ENCODE measurements around the gene NRG3.

Gene NRG3

DNA sequence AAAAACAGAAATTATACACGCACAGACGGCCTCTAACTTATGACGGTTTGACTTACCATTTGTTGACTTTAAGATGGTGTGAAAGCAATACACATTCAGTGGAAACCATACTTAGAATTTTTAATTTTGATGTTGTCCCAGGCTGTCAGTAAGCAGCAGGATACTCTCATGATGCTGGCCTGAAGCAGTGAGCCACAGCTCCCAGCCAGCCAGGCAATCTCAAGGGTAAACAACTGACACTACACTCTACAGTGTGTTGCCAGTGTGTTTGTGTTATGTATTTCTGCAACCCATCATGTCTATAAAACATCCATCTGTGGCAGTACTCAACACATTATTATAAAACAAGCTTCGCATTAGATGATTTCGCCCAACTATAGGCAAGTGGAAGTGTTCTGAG lies 747.5 kb downstream of the NRG3 start:
- Histone ChIP-seq H3K27me3 (ENCODE audit: insufficient read depth, low read length) (no peaks in the 10 kb centered on the region), H3K9me3 (ENCODE audit: low read length) (0 out of 2 replicates have a peak, but pooled peaks cover 3% of the 10 kb centered on the region), H3K4me2 (ENCODE audit: low read length) (no peak overlapping the region), H3K27ac (ENCODE audit: low read depth, low read length, poor library complexity, severe bottlenecking) (no peak overlapping the region), H3K4me1 (ENCODE audit: insufficient read depth, low read length, severe bottlenecking) (peaks cover 42% of the 10 kb centered on the region), H3K79me2 (ENCODE audit: insufficient read depth, low read length) (peaks cover 22% of the 10 kb centered on the region; the same call in 1 of the 2 replicates), H3K9me2 (ENCODE audit: low read depth, low read length) (no peaks in the 10 kb centered on the region), H3K36me3 (ENCODE audit: insufficient read depth, low read length) (peaks cover 89% of the 10 kb centered on the region), H2AFZ (ENCODE audit: low read length) (no peak overlapping the region), H3F3A (ENCODE audit: insufficient read depth, low read length) (no peaks in the 10 kb centered on the region), H3K4me3 (ENCODE audit: low read depth, low read length, poor library complexity, severe bottlenecking) (no peak overlapping the region), H3K9ac (ENCODE audit: low read length) (no peak overlapping the region), H4K20me1 (ENCODE audit: insufficient read depth, low read length) (no peaks in the 10 kb centered on the region)
- no peak for TF ChIP-seq EZH2 (IDR thresholded peaks at IDR 0.05; ENCODE audit: borderline replicate concordance, low read length)
- TF ChIP-seq, protein P1, sequence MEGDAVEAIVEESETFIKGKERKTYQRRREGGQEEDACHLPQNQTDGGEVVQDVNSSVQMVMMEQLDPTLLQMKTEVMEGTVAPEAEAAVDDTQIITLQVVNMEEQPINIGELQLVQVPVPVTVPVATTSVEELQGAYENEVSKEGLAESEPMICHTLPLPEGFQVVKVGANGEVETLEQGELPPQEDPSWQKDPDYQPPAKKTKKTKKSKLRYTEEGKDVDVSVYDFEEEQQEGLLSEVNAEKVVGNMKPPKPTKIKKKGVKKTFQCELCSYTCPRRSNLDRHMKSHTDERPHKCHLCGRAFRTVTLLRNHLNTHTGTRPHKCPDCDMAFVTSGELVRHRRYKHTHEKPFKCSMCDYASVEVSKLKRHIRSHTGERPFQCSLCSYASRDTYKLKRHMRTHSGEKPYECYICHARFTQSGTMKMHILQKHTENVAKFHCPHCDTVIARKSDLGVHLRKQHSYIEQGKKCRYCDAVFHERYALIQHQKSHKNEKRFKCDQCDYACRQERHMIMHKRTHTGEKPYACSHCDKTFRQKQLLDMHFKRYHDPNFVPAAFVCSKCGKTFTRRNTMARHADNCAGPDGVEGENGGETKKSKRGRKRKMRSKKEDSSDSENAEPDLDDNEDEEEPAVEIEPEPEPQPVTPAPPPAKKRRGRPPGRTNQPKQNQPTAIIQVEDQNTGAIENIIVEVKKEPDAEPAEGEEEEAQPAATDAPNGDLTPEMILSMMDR (IDR thresholded peaks at IDR 0.05; ENCODE audit: low read length), result no peak

DNA sequence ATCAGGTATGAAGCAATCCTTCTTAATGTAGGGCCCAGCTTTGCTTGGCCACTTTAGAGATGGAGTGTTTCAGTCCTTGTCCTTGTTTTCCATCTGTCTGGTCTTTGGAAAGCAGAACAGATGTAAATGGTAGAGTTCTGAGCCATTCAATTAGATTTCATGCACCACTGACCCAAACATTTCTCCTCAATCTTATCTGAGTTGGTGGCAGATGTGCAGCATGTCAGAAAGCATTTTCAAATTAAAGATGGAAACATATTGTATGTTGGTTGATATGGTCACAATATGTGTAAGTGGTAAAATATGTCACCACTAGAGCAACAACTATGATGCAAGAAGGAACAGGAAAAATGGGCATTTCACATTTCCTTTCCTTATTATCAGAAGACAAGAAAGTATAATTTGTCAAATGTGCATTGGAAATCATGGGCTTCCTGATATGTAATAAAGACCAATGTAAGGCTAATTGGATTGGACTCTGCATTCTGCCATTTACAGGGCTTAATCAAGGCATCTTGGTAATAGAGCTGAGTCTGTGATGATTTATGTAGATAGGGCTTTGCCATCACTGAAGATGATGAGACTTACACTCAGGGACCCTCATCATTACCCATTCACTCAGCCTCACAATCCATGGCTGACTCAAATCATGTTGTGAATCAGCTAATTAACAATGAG lies 750.7 kb downstream of the NRG3 start:
- Histone ChIP-seq H3F3A (ENCODE audit: insufficient read depth, low read length) (no peaks in the 10 kb centered on the region), H3K27ac (ENCODE audit: low read depth, low read length, poor library complexity, severe bottlenecking) (peak overlapping the region; percentile 52), H3K9me2 (ENCODE audit: low read depth, low read length) (no peaks in the 10 kb centered on the region), H2AFZ (ENCODE audit: low read length) (no peak overlapping the region), H3K36me3 (ENCODE audit: insufficient read depth, low read length) (peaks cover 81% of the 10 kb centered on the region), H3K4me2 (ENCODE audit: low read length) (no peak overlapping the region), H3K27me3 (ENCODE audit: insufficient read depth, low read length) (no peaks in the 10 kb centered on the region), H3K9me3 (ENCODE audit: low read length) (no peaks in the 10 kb centered on the region), H3K4me3 (ENCODE audit: low read depth, low read length, poor library complexity, severe bottlenecking) (no peak overlapping the region), H3K79me2 (ENCODE audit: insufficient read depth, low read length) (peaks cover 15% of the 10 kb centered on the region; the same call in 1 of the 2 replicates), H3K9ac (ENCODE audit: low read length) (no peak overlapping the region), H3K4me1 (ENCODE audit: insufficient read depth, low read length, severe bottlenecking) (peaks cover 74% of the 10 kb centered on the region), H4K20me1 (ENCODE audit: insufficient read depth, low read length) (no peaks in the 10 kb centered on the region)
- no peak for TF ChIP-seq EZH2 (IDR thresholded peaks at IDR 0.05; ENCODE audit: borderline replicate concordance, low read length)
- TF ChIP-seq, protein P1 (IDR thresholded peaks at IDR 0.05; ENCODE audit: low read length), result no peak

DNA sequence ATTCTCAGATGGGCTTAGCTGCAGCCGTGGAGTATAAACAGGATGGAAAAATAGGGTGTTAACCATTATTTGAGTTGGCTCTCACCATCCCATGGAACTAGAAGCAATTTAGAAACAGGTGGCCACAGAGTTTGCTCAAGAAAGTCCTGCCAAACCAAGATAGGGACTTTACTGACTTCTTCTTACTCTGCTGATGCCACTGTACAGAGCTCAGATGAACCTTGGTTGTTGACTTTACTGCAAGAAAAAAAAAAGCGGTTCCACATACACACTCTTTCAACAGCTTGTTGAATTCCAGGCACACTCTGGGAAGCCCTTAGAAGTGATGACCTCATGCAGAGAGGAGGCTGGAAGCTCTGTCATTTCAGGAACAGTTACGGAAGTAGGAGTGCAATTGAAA lies 753.4 kb downstream of the NRG3 start:
- H3K9ac ChIP-seq (ENCODE audit: low read length), result no peak overlapping the region
- H3F3A ChIP-seq (ENCODE audit: insufficient read depth, low read length), result no peaks in the 10 kb centered on the region
- no peak overlapping the region for H3K4me3 ChIP-seq (ENCODE audit: low read depth, low read length, poor library complexity, severe bottlenecking)
- H3K9me2 ChIP-seq (ENCODE audit: low read depth, low read length), result no peaks in the 10 kb centered on the region
- H3K4me2 ChIP-seq (ENCODE audit: low read length), result no peak overlapping the region
- H4K20me1 ChIP-seq (ENCODE audit: insufficient read depth, low read length), result no peaks in the 10 kb centered on the region
- H3K36me3 ChIP-seq (ENCODE audit: insufficient read depth, low read length), result peaks cover 68% of the 10 kb centered on the region
- H3K27me3 ChIP-seq (ENCODE audit: insufficient read depth, low read length), result no peaks in the 10 kb centered on the region
- no peak for TF ChIP-seq EZH2 (IDR thresholded peaks at IDR 0.05; ENCODE audit: borderline replicate concordance, low read length)
- TF ChIP-seq, protein P1 (IDR thresholded peaks at IDR 0.05; ENCODE audit: low read length), result no peak
- H3K79me2 ChIP-seq (ENCODE audit: insufficient read depth, low read length), result peaks cover 19% of the 10 kb centered on the region
- H2AFZ ChIP-seq (ENCODE audit: low read length), result no peak overlapping the region
- H3K27ac ChIP-seq (ENCODE audit: low read depth, low read length, poor library complexity, severe bottlenecking), result peak overlapping the region; percentile 52
- peaks cover 80% of the 10 kb centered on the region for H3K4me1 ChIP-seq (ENCODE audit: insufficient read depth, low read length, severe bottlenecking)
- no peaks in the 10 kb centered on the region for H3K9me3 ChIP-seq (ENCODE audit: low read length)
